ENCODE measurements around the gene KANSL3.
A peak's percentile ranks its signal among the peaks of the same experiment; 100 is the strongest.

KANSL3 gene

DNA sequence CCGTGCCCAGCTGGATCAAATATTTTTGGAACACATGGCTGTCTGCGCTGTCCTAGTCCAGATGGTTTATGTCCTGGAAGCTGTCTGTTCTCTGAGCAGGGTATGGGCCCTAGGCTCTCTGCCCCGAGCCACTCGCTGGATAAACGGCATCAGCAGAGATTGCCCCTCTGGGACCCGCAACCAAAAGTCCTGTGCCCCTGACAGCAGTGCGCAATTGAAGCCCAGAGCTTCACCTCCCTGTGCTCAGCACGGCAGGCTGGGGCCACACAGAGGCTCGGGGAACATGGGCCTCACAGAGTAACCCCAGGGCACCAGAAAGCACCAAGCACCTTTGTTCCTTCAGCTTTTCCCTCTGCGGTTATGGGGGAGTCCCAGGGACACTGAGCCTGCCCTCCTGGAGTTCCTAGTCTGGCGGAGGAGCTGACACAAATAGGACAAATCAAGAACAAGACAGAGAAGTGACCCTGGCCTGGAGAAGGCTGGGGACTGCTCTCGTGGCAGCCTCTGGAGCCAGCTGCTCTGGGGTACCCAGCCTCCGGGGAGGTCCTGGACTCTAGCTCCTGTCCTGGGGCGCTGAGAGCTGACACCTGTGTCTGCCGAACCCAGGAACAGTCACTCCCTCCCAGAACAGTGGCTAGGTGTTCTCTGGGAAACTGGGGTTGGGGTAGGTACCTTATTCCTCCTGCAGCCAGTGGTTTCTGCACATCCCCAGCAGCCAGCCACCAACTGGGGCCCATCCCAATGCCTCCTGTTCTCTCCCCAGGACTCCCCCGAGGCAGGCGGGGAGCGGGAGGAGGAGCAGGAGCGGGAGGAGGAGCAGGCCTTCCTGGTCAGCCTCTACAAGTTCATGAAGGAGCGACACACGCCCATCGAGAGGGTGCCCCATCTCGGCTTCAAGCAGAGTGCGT is 89.3 kb downstream of the KANSL3 start:
- TF ChIP-seq, protein P1, sequence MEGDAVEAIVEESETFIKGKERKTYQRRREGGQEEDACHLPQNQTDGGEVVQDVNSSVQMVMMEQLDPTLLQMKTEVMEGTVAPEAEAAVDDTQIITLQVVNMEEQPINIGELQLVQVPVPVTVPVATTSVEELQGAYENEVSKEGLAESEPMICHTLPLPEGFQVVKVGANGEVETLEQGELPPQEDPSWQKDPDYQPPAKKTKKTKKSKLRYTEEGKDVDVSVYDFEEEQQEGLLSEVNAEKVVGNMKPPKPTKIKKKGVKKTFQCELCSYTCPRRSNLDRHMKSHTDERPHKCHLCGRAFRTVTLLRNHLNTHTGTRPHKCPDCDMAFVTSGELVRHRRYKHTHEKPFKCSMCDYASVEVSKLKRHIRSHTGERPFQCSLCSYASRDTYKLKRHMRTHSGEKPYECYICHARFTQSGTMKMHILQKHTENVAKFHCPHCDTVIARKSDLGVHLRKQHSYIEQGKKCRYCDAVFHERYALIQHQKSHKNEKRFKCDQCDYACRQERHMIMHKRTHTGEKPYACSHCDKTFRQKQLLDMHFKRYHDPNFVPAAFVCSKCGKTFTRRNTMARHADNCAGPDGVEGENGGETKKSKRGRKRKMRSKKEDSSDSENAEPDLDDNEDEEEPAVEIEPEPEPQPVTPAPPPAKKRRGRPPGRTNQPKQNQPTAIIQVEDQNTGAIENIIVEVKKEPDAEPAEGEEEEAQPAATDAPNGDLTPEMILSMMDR (conservative IDR thresholded peaks at IDR 0.05; ENCODE audit: low read length): no peak
- DNase-seq (ENCODE audit: low read depth): no peak
- no peak overlapping the region for H3K4me3 ChIP-seq (ENCODE audit: low read length)

DNA sequence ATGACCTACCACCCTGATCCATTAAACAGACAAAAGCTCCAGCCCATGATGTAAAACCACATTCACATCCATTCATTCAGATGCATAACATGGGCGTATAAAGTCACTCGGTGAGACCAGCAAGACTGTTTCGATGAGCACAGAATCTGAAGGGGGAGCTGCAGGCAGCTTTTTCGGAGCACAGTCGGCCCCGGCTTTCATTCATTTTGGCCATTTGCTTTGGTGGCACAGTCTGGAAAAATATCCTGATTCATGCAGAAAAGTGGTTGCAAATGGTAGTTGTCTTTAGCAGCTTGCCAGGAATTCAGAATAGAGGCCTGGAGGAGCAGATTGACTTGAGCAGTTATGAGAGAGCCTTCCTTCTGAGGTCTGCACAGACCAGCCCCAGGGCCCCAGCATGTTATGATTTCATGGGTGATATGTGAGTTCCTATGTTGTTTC is 90.4 kb downstream of the KANSL3 start:
- TF ChIP-seq, protein P1 (conservative IDR thresholded peaks at IDR 0.05; ENCODE audit: low read length): no peak
- H3K4me3 ChIP-seq (ENCODE audit: low read length): no peak overlapping the region
- DNase-seq (ENCODE audit: low read depth): peak; percentile 37

DNA sequence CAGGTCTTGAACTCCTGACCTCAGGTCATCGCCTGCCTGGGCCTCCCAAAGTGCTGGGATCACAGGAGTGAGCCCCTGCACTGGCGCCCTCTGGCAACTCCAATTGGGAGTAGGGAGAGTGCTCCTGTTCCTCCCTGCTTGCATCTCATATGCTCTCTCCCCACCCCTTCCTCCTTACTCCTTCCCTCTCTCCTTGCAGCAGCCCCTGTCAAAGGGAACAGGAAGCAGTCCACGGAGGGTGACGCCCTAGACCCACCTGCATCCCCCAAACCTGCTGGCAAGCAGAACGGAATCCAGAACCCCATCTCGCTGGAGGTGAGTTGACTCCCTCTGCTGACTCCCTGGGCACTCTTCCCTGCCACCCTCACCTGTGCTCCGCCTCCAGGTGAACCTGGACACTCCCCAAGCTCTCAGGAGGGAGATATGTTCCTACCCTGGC is 90.9 kb downstream of the KANSL3 start:
- TF ChIP-seq, protein P1 (conservative IDR thresholded peaks at IDR 0.05; ENCODE audit: low read length): no peak
- no peak for DNase-seq (ENCODE audit: low read depth)
- H3K4me3 ChIP-seq (ENCODE audit: low read length): no peak overlapping the region

DNA sequence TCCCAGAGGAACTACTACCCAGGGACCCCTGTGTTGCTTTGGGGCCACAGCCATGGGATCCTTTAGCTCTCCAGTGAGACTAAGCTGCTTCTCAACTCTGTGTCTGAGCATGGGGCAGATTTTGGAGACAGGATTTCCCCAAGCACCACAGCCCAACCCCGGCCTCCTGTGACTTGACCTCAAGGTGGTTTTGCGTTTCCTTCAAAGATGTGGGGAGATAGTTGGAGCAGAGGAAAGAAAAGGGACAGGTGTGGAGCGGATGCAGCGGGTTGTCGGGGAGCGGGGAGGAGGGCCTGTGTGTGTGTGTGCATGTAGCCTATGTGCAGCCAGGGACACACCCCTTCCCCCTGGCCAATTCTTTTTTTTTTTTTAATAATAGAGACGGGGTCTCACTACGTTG is 91.3 kb downstream of the KANSL3 start:
- DNase-seq (ENCODE audit: low read depth): no peak
- no peak overlapping the region for H3K4me3 ChIP-seq (ENCODE audit: low read length)
- TF ChIP-seq, protein P1 (conservative IDR thresholded peaks at IDR 0.05; ENCODE audit: low read length): no peak

DNA sequence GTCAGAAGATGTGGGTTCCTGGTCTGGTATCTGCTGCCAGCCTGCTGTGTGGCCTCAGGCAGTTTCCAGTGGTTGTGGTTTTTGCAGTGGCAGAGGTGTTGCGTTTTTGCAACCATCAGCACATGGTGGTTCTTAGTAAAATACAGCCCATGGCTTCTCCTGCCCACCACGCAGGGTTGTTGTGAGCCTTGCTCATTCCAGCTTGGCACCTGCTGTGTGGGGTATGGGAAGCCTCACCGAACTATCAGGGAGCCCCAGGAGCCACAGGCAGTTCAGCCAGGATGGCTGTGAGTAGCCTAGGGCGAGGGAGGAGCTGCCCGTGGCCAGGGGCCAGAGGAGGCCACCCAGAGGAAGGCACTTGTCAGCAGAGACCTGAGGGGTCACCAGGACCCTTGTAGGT is 91.8 kb downstream of the KANSL3 start:
- no peak for DNase-seq (ENCODE audit: low read depth)
- H3K4me3 ChIP-seq (ENCODE audit: low read length): no peak overlapping the region
- TF ChIP-seq, protein P1 (conservative IDR thresholded peaks at IDR 0.05; ENCODE audit: low read length): no peak

Data from AG10803 (cell line).